Eye (tissue), 1 donor: ENCODE results near the gene PRR35.

Experiments
- DNase-seq: peaks from one replicate; pipeline ENCODE4 v3.0.0-alpha.2; 2015

The PRR35 gene

GRCh38 chr16:582614-583331 is 22.6 kb downstream of the PRR35 start:
- no peak for DNase-seq

GRCh38 chr16:583470-583814 is 23.2 kb downstream of the PRR35 start:
- DNase-seq: no peak

GRCh38 chr16:583815-584591 is 23.8 kb downstream of the PRR35 start:
- DNase-seq: no peak

- peak; percentile 17 for DNase-seq
Measured at GRCh38 chr16:585351-585750, 25.2 kb downstream of the PRR35 start.

- DNase-seq: peak; percentile 44
Measured at GRCh38 chr16:586047-586644, 26.0 kb downstream of the PRR35 start.

GRCh38 chr16:586645-587590 is 26.7 kb downstream of the PRR35 start:
- peak; percentile 35 for DNase-seq

GRCh38 chr16:588639-588888 is 28.4 kb downstream of the PRR35 start:
- DNase-seq: peak; percentile 79

GRCh38 chr16:588889-589657 is 28.9 kb downstream of the PRR35 start:
- peak; percentile 99 for DNase-seq

- DNase-seq: peak; percentile 99
Measured at GRCh38 chr16:589658-590187, 29.5 kb downstream of the PRR35 start, which contains the start of gene RAB40C. Gene RAB40C, plus strand, starts transcription at chr16:590066. Its CDS starts 226 bp downstream, at chr16:590292.

- peak; percentile 69 for DNase-seq
Measured at GRCh38 chr16:590188-590814, 30.1 kb downstream of the PRR35 start.

- DNase-seq: no peak
Measured at GRCh38 chr16:590815-591200, 30.6 kb downstream of the PRR35 start.

GRCh38 chr16:591231-591630 is 31.0 kb downstream of the PRR35 start:
- DNase-seq: no peak

GRCh38 chr16:591892-592517 is 31.8 kb downstream of the PRR35 start:
- DNase-seq: no peak

- no peak for DNase-seq
Measured at GRCh38 chr16:592518-593306, 32.5 kb downstream of the PRR35 start.

GRCh38 chr16:593406-593805 is 33.2 kb downstream of the PRR35 start:
- DNase-seq: no peak

- DNase-seq: no peak
Measured at GRCh38 chr16:593807-594206, 33.6 kb downstream of the PRR35 start.

- no peak for DNase-seq
Measured at GRCh38 chr16:595094-595528, 34.9 kb downstream of the PRR35 start.

- no peak for DNase-seq
Measured at GRCh38 chr16:595942-596735, 35.9 kb downstream of the PRR35 start.

- DNase-seq: no peak
Measured at GRCh38 chr16:596736-597060, 36.5 kb downstream of the PRR35 start.
